ENCODE results near the gene HSF4.

Gene HSF4

DNA sequence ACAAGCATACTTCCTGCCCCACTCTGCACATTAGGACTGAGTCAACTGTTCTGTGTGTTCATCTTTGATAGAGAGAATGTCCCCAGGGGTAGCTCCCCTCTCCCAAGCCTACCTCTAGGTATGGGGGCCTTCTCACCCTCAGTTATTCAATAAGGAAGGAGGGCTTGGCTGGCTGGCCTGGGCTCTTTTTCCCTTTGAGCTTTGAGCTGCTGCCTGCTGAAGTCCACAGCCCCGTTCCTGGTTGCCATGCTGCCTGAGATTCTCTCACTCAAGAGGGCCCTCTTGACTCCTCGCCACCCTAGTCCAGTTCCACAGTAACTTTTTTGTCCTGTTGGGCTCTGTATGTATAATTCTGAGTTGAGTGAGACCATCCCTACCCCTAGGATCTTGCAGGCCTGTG, 18.8 kb upstream of the HSF4 start:
- H3K27ac ChIP-seq (ENCODE audit: extremely low read depth, low read depth, low read length), result no peak overlapping the region
- H3K4me3 ChIP-seq (ENCODE audit: low read depth, low read length), result no peak overlapping the region
- no peaks in the 10 kb centered on the region for H3K4me1 ChIP-seq (ENCODE audit: control insufficient read depth, insufficient read depth, low read length)
- ChIA-PET CTCF (interaction anchor here (3.1 kb wide), 1 partner anchor 10 kb away, joined by 10 read pairs; no protein-coding TSS in a partner anchor), POLR2A (no interaction called here)
- peaks cover 8 to 88% of the 10 kb centered on the region in 2 experiments; a peak in 2 of 3 replicates for H3K36me3 ChIP-seq (ENCODE audit: control insufficient read depth in 2 of 2, insufficient read depth in 1 of 2, low read length in 2 of 2)
- TF ChIP-seq ZNF837 (tag by site-specific recombination; IDR thresholded peaks at IDR 0.05) (no peak), ZNF561 (tag by site-specific recombination; IDR thresholded peaks at IDR 0.05; ENCODE audit: borderline replicate concordance) (no peak), ZSCAN23 (tag by site-specific recombination; IDR thresholded peaks at IDR 0.05) (no peak), ZXDB (tag by site-specific recombination; IDR thresholded peaks at IDR 0.05) (no peak), ZNF624 (tag by site-specific recombination; IDR thresholded peaks at IDR 0.05) (no peak), ZNF48 (tag by site-specific recombination; IDR thresholded peaks at IDR 0.05) (no peak), ZBTB17 (tag by site-specific recombination; IDR thresholded peaks at IDR 0.05) (no peak), ZNF221 (tag by site-specific recombination; IDR thresholded peaks at IDR 0.05; ENCODE audit: borderline replicate concordance) (no peak), ZNF548 (tag by site-specific recombination; IDR thresholded peaks at IDR 0.05) (no peak), ZNF423 (tag by site-specific recombination; IDR thresholded peaks at IDR 0.05) (no peak)
- TF ChIP-seq, protein P1, sequence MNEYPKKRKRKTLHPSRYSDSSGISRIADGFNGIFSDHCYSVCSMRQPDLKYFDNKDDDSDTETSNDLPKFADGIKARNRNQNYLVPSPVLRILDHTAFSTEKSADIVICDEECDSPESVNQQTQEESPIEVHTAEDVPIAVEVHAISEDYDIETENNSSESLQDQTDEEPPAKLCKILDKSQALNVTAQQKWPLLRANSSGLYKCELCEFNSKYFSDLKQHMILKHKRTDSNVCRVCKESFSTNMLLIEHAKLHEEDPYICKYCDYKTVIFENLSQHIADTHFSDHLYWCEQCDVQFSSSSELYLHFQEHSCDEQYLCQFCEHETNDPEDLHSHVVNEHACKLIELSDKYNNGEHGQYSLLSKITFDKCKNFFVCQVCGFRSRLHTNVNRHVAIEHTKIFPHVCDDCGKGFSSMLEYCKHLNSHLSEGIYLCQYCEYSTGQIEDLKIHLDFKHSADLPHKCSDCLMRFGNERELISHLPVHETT (tag by site-specific recombination; IDR thresholded peaks at IDR 0.05), result no peak
- no peaks in the 10 kb centered on the region for H3K9me3 ChIP-seq (ENCODE audit: control insufficient read depth, insufficient read depth, low read depth, low read length)

DNA sequence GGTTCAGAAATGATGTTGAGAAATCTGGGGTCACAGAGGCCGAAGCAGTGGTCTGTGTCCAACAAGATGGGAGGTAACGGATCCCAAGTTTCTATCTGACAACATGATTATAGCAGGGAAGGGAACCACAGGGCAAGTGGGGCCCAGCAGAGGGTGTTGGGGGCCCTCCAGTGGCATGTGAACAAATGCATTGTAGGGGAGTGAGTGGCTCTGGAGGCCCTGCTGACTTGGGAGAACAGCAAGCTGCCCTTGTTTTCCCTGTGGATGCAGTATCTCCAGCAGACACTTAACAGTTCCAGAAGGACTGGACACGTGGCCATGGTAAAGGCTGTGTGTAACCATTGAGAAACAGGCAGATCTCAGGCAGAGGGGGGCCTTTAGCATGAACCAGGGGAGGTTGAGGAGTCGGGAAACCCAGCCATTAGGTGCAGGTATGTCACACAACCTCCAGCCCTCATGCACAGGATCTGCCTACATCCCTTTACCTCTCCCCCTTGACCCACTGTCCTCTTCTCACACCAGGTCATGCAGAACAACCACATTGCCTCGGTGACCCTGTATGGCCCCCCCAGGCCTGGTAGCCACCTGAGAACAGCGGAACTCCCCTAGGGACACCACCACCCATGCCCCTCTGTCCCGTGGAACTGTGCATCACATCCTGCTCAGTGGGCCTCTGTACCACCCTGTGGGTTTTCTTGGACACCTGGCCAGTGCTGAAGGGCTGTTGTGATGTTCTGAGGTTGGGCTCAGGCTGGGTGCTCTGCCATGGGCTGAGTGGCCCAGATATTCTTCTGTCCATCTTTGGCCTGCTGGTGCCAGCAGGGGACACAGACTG, 17.8 kb upstream of the HSF4 start:
- POLR2A ChIA-PET, result no interaction called here
- TF ChIP-seq ZNF341 (tag by site-specific recombination; IDR thresholded peaks at IDR 0.05; ENCODE audit: low read depth) (no peak), ZNF747 (tag by site-specific recombination; IDR thresholded peaks at IDR 0.05) (no peak), SP2 (tag by site-specific recombination; IDR thresholded peaks at IDR 0.05) (no peak), HOXD13 (CRISPR knock-in tag; IDR thresholded peaks at IDR 0.05; ENCODE audit: borderline replicate concordance) (no peak), ZNF114 (tag by site-specific recombination; IDR thresholded peaks at IDR 0.05) (no peak), ZEB2 (tag by site-specific recombination; IDR thresholded peaks at IDR 0.05) (no peak), ZNF354C (tag by site-specific recombination; IDR thresholded peaks at IDR 0.05; ENCODE audit: borderline replicate concordance, low read depth) (no peak), SP3 (tag by site-specific recombination; IDR thresholded peaks at IDR 0.05) (no peak), ZNF514 (tag by site-specific recombination; IDR thresholded peaks at IDR 0.05) (no peak)
- TF ChIP-seq, protein P2, sequence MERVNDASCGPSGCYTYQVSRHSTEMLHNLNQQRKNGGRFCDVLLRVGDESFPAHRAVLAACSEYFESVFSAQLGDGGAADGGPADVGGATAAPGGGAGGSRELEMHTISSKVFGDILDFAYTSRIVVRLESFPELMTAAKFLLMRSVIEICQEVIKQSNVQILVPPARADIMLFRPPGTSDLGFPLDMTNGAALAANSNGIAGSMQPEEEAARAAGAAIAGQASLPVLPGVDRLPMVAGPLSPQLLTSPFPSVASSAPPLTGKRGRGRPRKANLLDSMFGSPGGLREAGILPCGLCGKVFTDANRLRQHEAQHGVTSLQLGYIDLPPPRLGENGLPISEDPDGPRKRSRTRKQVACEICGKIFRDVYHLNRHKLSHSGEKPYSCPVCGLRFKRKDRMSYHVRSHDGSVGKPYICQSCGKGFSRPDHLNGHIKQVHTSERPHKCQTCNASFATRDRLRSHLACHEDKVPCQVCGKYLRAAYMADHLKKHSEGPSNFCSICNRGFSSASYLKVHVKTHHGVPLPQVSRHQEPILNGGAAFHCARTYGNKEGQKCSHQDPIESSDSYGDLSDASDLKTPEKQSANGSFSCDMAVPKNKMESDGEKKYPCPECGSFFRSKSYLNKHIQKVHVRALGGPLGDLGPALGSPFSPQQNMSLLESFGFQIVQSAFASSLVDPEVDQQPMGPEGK (tag by site-specific recombination; IDR thresholded peaks at IDR 0.05), result no peak
- TF ChIP-seq, protein P3, sequence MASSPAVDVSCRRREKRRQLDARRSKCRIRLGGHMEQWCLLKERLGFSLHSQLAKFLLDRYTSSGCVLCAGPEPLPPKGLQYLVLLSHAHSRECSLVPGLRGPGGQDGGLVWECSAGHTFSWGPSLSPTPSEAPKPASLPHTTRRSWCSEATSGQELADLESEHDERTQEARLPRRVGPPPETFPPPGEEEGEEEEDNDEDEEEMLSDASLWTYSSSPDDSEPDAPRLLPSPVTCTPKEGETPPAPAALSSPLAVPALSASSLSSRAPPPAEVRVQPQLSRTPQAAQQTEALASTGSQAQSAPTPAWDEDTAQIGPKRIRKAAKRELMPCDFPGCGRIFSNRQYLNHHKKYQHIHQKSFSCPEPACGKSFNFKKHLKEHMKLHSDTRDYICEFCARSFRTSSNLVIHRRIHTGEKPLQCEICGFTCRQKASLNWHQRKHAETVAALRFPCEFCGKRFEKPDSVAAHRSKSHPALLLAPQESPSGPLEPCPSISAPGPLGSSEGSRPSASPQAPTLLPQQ (tag by site-specific recombination; IDR thresholded peaks at IDR 0.05), result peak; percentile 87
- TF ChIP-seq, protein P4, sequence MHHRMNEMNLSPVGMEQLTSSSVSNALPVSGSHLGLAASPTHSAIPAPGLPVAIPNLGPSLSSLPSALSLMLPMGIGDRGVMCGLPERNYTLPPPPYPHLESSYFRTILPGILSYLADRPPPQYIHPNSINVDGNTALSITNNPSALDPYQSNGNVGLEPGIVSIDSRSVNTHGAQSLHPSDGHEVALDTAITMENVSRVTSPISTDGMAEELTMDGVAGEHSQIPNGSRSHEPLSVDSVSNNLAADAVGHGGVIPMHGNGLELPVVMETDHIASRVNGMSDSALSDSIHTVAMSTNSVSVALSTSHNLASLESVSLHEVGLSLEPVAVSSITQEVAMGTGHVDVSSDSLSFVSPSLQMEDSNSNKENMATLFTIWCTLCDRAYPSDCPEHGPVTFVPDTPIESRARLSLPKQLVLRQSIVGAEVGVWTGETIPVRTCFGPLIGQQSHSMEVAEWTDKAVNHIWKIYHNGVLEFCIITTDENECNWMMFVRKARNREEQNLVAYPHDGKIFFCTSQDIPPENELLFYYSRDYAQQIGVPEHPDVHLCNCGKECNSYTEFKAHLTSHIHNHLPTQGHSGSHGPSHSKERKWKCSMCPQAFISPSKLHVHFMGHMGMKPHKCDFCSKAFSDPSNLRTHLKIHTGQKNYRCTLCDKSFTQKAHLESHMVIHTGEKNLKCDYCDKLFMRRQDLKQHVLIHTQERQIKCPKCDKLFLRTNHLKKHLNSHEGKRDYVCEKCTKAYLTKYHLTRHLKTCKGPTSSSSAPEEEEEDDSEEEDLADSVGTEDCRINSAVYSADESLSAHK (tag by site-specific recombination; IDR thresholded peaks at IDR 0.05), result no peak
- TF ChIP-seq, protein P5, sequence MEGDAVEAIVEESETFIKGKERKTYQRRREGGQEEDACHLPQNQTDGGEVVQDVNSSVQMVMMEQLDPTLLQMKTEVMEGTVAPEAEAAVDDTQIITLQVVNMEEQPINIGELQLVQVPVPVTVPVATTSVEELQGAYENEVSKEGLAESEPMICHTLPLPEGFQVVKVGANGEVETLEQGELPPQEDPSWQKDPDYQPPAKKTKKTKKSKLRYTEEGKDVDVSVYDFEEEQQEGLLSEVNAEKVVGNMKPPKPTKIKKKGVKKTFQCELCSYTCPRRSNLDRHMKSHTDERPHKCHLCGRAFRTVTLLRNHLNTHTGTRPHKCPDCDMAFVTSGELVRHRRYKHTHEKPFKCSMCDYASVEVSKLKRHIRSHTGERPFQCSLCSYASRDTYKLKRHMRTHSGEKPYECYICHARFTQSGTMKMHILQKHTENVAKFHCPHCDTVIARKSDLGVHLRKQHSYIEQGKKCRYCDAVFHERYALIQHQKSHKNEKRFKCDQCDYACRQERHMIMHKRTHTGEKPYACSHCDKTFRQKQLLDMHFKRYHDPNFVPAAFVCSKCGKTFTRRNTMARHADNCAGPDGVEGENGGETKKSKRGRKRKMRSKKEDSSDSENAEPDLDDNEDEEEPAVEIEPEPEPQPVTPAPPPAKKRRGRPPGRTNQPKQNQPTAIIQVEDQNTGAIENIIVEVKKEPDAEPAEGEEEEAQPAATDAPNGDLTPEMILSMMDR (tag by site-specific recombination; IDR thresholded peaks at IDR 0.05), result 0 out of 2 replicates have a peak, but pooled peaks have one; percentile 37

More for the DNA sequence above, 17.8 kb upstream of the HSF4 start:
- H3K36me3 ChIP-seq (ENCODE audit: control insufficient read depth in 2 of 2, insufficient read depth in 1 of 2, low read length in 2 of 2), result peaks cover 8 to 78% of the 10 kb centered on the region in 2 experiments; a peak in 2 of 3 replicates
- H3K4me1 ChIP-seq (ENCODE audit: control insufficient read depth, insufficient read depth, low read length), result 0 out of 2 replicates have a peak, but pooled peaks cover 3% of the 10 kb centered on the region
- H3K4me3 ChIP-seq (ENCODE audit: low read depth, low read length), result no peak overlapping the region
- no peaks in the 10 kb centered on the region for H3K9me3 ChIP-seq (ENCODE audit: control insufficient read depth, insufficient read depth, low read depth, low read length)
- no peak overlapping the region for H3K27ac ChIP-seq (ENCODE audit: extremely low read depth, low read depth, low read length)
- CTCF ChIA-PET, result interaction anchor here (3.1 kb wide), 1 partner anchor 9 kb away, joined by 10 read pairs; no protein-coding TSS in a partner anchor
